A673 (cell line): ENCODE measurements around the gene JHY.
A peak's percentile ranks its signal among the peaks of the same experiment; 100 is the strongest.

ENCODE experiments used
- CTCF ChIP-seq: fragments of 300-800, 200-600 bp; sonication (generic); conservative IDR thresholded peaks from 2 replicates; pipeline ENCODE4 v1.5.1; 2017; ENCODE audit warnings: low read depth, mild to moderate bottlenecking, antibody characterized with exemption, low read length, moderate library complexity, mixed read lengths
- EZH2 ChIP-seq: fragments of 200-600 bp; sonication (generic); IDR thresholded peaks from 2 replicates; pipeline ENCODE4 v1.6.1; 2017; ENCODE audit warnings: borderline replicate concordance, low read depth, mild to moderate bottlenecking, mixed read lengths, antibody characterized with exemption, low read length; ENCODE audit not compliant: poor library complexity, severe bottlenecking

GRCh38 chr11:122979815-122980595 is 97.4 kb downstream of the JHY start:
- TF ChIP-seq EZH2 (peak; percentile 76), CTCF (no peak)
